ENCODE results near the gene NTMT2.
A peak's percentile ranks its signal among the peaks of the same experiment; 100 is the strongest.

Gene NTMT2

GRCh38 chr1:170210142-170210541 lies 64.4 kb downstream of the NTMT2 start:
- DNase-seq (ENCODE audit: extremely low read depth, insufficient read length): no peak
- Histone ChIP-seq H3K4me3 (replicated peaks; ENCODE audit: low read depth, low read length) (no peak overlapping the region), H3K36me3 (ENCODE audit: control insufficient read depth, insufficient read depth, low read length) (no peaks in the 10 kb centered on the region), H3K27me3 (replicated peaks; ENCODE audit: control insufficient read depth, insufficient read depth, low read length) (no peaks in the 10 kb centered on the region; the same call in 1 of the 2 replicates)
- TF ChIP-seq CTCF (IDR thresholded peaks at IDR 0.05; ENCODE audit: insufficient read depth, low read length, poor library complexity, severe bottlenecking): no peak

GRCh38 chr1:170213596-170213995 lies 67.8 kb downstream of the NTMT2 start:
- no peak for DNase-seq (ENCODE audit: extremely low read depth, insufficient read length)
- H3K36me3 ChIP-seq (ENCODE audit: control insufficient read depth, insufficient read depth, low read length): no peaks in the 10 kb centered on the region
- no peaks in the 10 kb centered on the region; the same call in 1 of the 2 replicates for H3K27me3 ChIP-seq (replicated peaks; ENCODE audit: control insufficient read depth, insufficient read depth, low read length)
- no peak for TF ChIP-seq CTCF (IDR thresholded peaks at IDR 0.05; ENCODE audit: insufficient read depth, low read length, poor library complexity, severe bottlenecking)
- H3K4me3 ChIP-seq (replicated peaks; ENCODE audit: low read depth, low read length): no peak overlapping the region

- no peaks in the 10 kb centered on the region for H3K36me3 ChIP-seq (ENCODE audit: control insufficient read depth, insufficient read depth, low read length)
- peak; percentile 3 for DNase-seq (ENCODE audit: extremely low read depth, insufficient read length)
- no peak overlapping the region for H3K4me3 ChIP-seq (replicated peaks; ENCODE audit: low read depth, low read length)
- no peaks in the 10 kb centered on the region; the same call in 1 of the 2 replicates for H3K27me3 ChIP-seq (replicated peaks; ENCODE audit: control insufficient read depth, insufficient read depth, low read length)
- TF ChIP-seq CTCF (IDR thresholded peaks at IDR 0.05; ENCODE audit: insufficient read depth, low read length, poor library complexity, severe bottlenecking): no peak
Measured at GRCh38 chr1:170214117-170215032, 68.6 kb downstream of the NTMT2 start.

DNA sequence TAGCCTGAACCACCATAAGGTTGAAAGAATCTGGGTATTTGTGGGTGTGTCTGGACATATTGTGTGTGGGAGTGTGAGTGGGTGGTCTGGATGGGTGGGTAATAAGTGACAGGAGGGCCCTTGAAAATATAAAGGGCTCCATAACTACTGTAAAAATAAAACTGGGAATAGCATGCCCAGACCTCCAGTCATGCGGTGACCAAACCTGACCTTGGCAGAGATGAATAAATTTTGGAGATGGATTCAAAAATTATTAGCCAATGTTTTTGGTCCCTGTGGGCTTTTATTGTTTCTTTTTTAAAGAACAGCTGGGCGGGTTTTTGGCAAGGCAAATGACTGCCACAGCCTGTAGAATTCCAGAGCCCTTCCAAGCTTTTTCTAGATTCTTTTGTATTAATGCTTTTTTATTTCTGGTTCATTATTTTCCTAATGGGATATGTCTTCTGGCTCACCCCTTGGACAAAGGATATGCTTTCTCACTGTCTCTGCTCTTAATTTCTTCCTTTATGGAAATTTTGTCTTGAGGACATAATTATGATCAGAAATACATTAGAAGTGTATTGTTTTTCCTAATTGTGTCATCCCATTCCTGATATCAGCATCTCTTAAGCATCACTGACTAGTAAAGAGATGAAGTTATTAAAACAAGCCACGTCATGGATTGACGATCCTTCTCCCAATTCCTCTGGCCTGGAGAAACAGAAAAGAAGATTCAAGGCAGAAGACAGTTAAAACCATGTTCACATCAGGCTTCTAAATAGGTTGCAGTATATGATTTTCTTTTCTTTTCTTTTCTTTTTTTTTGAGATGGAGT lies 69.5 kb downstream of the NTMT2 start:
- Histone ChIP-seq H3K27me3 (replicated peaks; ENCODE audit: control insufficient read depth, insufficient read depth, low read length) (no peaks in the 10 kb centered on the region; the same call in 1 of the 2 replicates), H3K36me3 (ENCODE audit: control insufficient read depth, insufficient read depth, low read length) (no peaks in the 10 kb centered on the region), H3K4me3 (replicated peaks; ENCODE audit: low read depth, low read length) (no peak overlapping the region)
- no peak for TF ChIP-seq CTCF (IDR thresholded peaks at IDR 0.05; ENCODE audit: insufficient read depth, low read length, poor library complexity, severe bottlenecking)
- DNase-seq (ENCODE audit: extremely low read depth, insufficient read length): no peak

GRCh38 chr1:170217517-170218256 lies 71.9 kb downstream of the NTMT2 start:
- no peak for TF ChIP-seq CTCF (IDR thresholded peaks at IDR 0.05; ENCODE audit: insufficient read depth, low read length, poor library complexity, severe bottlenecking)
- no peak for DNase-seq (ENCODE audit: extremely low read depth, insufficient read length)
- no peaks in the 10 kb centered on the region for H3K27me3 ChIP-seq (replicated peaks; ENCODE audit: control insufficient read depth, insufficient read depth, low read length)
- no peaks in the 10 kb centered on the region for H3K36me3 ChIP-seq (ENCODE audit: control insufficient read depth, insufficient read depth, low read length)
- no peak overlapping the region for H3K4me3 ChIP-seq (replicated peaks; ENCODE audit: low read depth, low read length)

Data from GM06990 (cell line).